Stimulated activated CD4-positive, alpha-beta T cell treated with anti-CD3 and anti-CD28 coated beads, Interleukin-1b, Interleukin-23, amount 100 ng/mL, for 24 hours (primary cell): ENCODE measurements around the gene CDKAL1.

Source experiments
- DNase-seq, 4 experiments: peaks; one replicate each; pipeline ENCODE4 v3.0.0-alpha.2; 2020; ENCODE audit warnings: low read depth in 4 of 4, low spot score in 1 of 4

Gene CDKAL1

GRCh38 chr6:20554326-20554725 lies 20.1 kb downstream of the CDKAL1 start:
- no peak for DNase-seq

GRCh38 chr6:20554817-20555216 lies 20.6 kb downstream of the CDKAL1 start:
- no peak for DNase-seq

- no peak for DNase-seq
These were observed 25.8 kb downstream of the CDKAL1 start for GRCh38 chr6:20559924-20560551.

- no peak for DNase-seq
These were observed 29.1 kb downstream of the CDKAL1 start for GRCh38 chr6:20563377-20563776.

- no peak for DNase-seq
These were observed 30.0 kb downstream of the CDKAL1 start for GRCh38 chr6:20564269-20564668.

- no peak for DNase-seq
These were observed 30.5 kb downstream of the CDKAL1 start for GRCh38 chr6:20564777-20565176.

- no peak for DNase-seq
These were observed 31.1 kb downstream of the CDKAL1 start for GRCh38 chr6:20565342-20565741.

GRCh38 chr6:20566109-20566508 lies 31.9 kb downstream of the CDKAL1 start:
- DNase-seq: no peak

GRCh38 chr6:20569000-20569610 lies 34.8 kb downstream of the CDKAL1 start:
- DNase-seq: no peak

- DNase-seq: no peak
These were observed 37.0 kb downstream of the CDKAL1 start for GRCh38 chr6:20571261-20571660.

GRCh38 chr6:20572288-20572687 lies 38.0 kb downstream of the CDKAL1 start:
- DNase-seq: no peak

- DNase-seq: no peak
These were observed 38.7 kb downstream of the CDKAL1 start for GRCh38 chr6:20572940-20573339.

GRCh38 chr6:20574355-20574754 lies 40.1 kb downstream of the CDKAL1 start:
- DNase-seq: no peak

GRCh38 chr6:20575125-20575524 lies 40.9 kb downstream of the CDKAL1 start:
- no peak for DNase-seq

GRCh38 chr6:20575704-20576451 lies 41.6 kb downstream of the CDKAL1 start:
- DNase-seq: no peak

GRCh38 chr6:20577173-20577688 lies 43.0 kb downstream of the CDKAL1 start:
- DNase-seq: no peak

- no peak for DNase-seq
These were observed 46.8 kb downstream of the CDKAL1 start for GRCh38 chr6:20581070-20581469.

GRCh38 chr6:20582586-20583443 lies 48.6 kb downstream of the CDKAL1 start:
- no peak for DNase-seq

GRCh38 chr6:20583444-20583800 lies 49.2 kb downstream of the CDKAL1 start:
- no peak for DNase-seq

GRCh38 chr6:20584100-20584731 lies 50.0 kb downstream of the CDKAL1 start:
- no peak for DNase-seq

GRCh38 chr6:20589266-20589665 lies 55.0 kb downstream of the CDKAL1 start:
- DNase-seq: no peak
